ENCODE measurements around the gene SCGN.

GRCh38 chr6:25730907-25731306 is 78.9 kb downstream of the SCGN start:
- TF ChIP-seq EZH2 (IDR thresholded peaks at IDR 0.05; ENCODE audit: borderline replicate concordance, low read length) (no peak), CTCF (IDR thresholded peaks at IDR 0.05; ENCODE audit: low read length) (no peak)

All from OCI-LY1 (cell line).